HG03103 (cell line): ENCODE measurements around the gene BCAS2.
"Not testable (repeated sequence)": the region's sequence is repeated elsewhere in the genome, so short reads cannot be mapped to it uniquely, and the experiment has no call there.

ENCODE experiments used
- ATAC-seq: cut with Tn5 transposase; IDR thresholded peaks from one replicate; pipeline ENCODE4 v1.9.1; 2021; ENCODE audit warnings: low read depth; ENCODE audit not compliant: unreplicated experiment

The BCAS2 gene

GRCh38 chr1:114581335-114582287 lies at the start of gene BCAS2:
BCAS2 (minus strand) TSS chr1:114581615; CDS start chr1:114581591, 24 bp downstream.
- peak; percentile 99 for ATAC-seq

- no peak for ATAC-seq
Observed at GRCh38 chr1:114627107-114627506, 45.7 kb upstream of the BCAS2 start.

GRCh38 chr1:114623364-114623763 lies 41.9 kb upstream of the BCAS2 start:
- ATAC-seq = no peak

- ATAC-seq = no peak
Observed at GRCh38 chr1:114620419-114620818, 39.0 kb upstream of the BCAS2 start.

GRCh38 chr1:114618606-114619005 lies 37.2 kb upstream of the BCAS2 start:
- no peak for ATAC-seq

- no peak for ATAC-seq
Observed at GRCh38 chr1:114610546-114611245, 29.3 kb upstream of the BCAS2 start.

- ATAC-seq = no peak
Observed at GRCh38 chr1:114609826-114610225, 28.4 kb upstream of the BCAS2 start.

GRCh38 chr1:114609026-114609425 lies 27.6 kb upstream of the BCAS2 start:
- no peak for ATAC-seq

- no peak for ATAC-seq
Observed at GRCh38 chr1:114607223-114607622, 25.8 kb upstream of the BCAS2 start.

- no peak for ATAC-seq
Observed at GRCh38 chr1:114597949-114598348, 16.5 kb upstream of the BCAS2 start.

- ATAC-seq = no peak
Observed at GRCh38 chr1:114595602-114596001, 14.2 kb upstream of the BCAS2 start.

GRCh38 chr1:114594046-114594445 lies 12.6 kb upstream of the BCAS2 start:
- no peak for ATAC-seq

GRCh38 chr1:114589122-114589521 lies 7.7 kb upstream of the BCAS2 start:
- no peak for ATAC-seq

- ATAC-seq = no peak
Observed at GRCh38 chr1:114588196-114588689, 6.8 kb upstream of the BCAS2 start.

- no peak for ATAC-seq
Observed at GRCh38 chr1:114587203-114587991, 6.0 kb upstream of the BCAS2 start.

GRCh38 chr1:114586513-114587047 lies 5.2 kb upstream of the BCAS2 start:
- ATAC-seq = no peak

- no peak for ATAC-seq
Observed at GRCh38 chr1:114585231-114585630, 3.8 kb upstream of the BCAS2 start.

GRCh38 chr1:114574365-114574764 lies 7.0 kb downstream of the BCAS2 start:
- no peak for ATAC-seq

- ATAC-seq = no peak
Observed at GRCh38 chr1:114564141-114564540, 17.3 kb downstream of the BCAS2 start.

- not testable (repeated sequence) for ATAC-seq
Observed at GRCh38 chr1:114562978-114563510, 18.4 kb downstream of the BCAS2 start.
